CD4-positive, alpha-beta T cell treated with Interferon gamma for 1 hour (primary cell): Measurements from ENCODE around the gene ZNF280D.

Experiments
- DNase-seq: peaks from one replicate; pipeline ENCODE4 v3.0.0-alpha.2; 2020

ZNF280D gene

DNA sequence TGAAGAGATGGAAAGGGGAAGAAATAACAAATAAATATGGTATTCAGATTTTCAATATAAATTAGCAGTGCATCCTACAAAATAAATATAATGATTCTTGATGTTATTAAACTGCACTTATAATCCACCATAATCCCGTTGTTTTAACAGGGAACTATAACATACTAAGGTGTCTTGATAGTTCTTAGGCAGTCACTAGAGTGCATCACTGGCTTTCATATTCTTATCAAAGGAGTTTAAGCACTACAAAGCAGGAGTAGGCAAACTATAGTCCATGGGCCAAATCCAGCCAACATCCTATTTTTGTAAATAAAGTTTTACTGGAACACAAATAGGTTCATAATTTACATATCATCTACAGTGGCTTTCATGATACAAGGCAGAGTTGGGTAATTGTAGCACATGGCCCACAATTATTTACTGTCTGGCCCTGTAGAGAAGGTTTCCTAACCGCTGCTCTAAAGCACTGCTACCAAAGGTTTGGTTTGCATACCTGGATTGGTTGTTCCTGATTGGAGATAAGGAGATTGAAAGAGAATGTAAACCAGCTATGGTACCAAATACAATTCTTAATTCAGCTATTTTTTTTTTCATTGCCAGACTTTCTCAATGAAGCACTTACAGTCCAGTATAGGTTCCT is 104.3 kb downstream of the ZNF280D start:
- no peak for DNase-seq

DNA sequence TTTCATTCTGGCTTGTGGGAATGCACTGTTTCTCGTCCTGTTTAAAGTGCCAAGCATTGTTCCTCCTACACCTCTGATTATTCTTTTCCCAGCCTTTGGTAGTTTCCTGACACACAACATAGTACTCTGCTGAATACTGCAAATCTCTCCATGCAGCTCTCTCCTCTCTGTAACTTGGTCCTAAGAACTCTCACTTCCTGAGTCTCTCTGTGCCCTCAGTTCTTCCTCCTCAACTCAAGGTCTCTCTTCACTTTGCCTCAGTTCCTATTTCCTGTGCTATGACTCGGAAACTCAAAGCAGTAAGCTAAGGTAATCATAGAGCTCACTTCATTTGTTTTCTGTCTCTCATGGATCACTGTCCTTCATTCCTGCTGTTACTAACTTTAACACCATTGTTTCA is 113.4 kb downstream of the ZNF280D start:
- no peak for DNase-seq

DNA sequence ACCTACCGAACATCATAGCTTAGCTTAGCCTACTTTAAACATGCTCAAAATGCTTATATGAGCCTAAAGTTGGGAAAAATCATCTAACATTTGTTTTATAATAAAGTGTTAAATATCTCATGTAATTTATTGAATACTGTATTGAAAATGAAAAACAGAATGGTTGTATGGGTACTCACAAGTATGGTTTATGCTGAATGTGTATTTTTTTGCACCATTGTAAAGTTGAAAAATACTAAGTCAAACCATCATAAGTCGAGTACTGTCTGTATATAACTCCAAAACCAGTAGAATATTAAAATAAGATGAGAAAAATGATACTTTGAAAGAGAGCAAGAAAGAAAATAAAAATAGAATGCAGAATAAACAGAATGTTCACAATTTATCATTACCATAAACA is 115.7 kb downstream of the ZNF280D start:
- no peak for DNase-seq

DNA sequence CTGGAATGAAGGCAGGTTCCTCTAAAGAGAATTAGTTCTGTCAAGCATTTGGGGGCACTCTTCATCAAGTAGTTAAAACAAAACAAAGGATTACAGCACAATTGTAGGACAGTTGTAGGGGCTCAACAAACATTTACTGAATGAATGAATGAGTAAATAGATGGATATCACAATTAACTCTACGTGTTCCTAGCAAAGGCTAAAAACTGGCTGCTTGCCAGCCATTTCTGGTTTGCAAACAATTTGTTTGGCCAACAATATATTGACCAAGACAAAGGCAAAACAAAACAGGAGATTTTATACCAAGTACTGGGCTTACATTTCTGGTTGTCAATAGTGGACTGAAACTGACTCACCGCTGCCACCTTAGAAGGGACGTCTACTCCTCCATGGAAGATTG is 116.8 kb downstream of the ZNF280D start:
- no peak for DNase-seq

DNA sequence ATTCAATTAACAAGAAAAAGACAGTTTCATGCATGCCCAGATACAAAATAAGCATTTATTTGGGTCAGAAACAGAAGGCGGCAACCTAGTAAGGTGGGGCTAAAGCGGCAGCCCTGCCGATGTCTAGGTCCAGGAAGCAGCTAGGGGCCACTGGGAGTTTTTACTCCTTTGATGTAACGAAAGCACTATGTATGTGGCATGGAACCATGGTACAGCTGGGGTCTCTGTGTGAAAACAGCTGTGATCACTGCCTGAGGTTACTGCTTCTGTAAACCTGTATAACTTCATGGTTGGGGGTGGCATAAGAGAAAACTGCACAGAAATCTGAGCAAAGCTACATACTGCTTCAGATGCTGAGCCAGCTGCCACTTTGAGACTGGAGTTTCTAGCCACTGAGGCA is 119.5 kb downstream of the ZNF280D start:
- no peak for DNase-seq

DNA sequence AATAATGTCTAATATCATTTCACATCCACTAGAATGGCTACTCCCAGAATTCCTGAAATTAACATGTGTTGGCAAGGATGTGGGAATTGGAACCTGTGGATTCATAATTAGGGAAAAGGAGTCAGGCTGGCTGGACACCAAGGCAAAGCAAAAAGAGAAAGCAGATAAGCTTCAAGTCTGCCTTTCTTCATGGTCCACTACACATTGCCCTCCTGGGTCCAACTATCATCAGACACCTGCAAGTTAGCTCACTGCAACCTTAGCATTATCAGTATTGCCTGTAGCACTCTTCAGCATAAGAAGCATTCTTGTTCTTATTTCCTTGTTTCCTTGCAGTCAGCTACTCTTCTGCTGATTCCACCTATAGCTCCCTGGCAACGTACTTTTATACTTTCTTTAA is 124.3 kb downstream of the ZNF280D start:
- DNase-seq: no peak

DNA sequence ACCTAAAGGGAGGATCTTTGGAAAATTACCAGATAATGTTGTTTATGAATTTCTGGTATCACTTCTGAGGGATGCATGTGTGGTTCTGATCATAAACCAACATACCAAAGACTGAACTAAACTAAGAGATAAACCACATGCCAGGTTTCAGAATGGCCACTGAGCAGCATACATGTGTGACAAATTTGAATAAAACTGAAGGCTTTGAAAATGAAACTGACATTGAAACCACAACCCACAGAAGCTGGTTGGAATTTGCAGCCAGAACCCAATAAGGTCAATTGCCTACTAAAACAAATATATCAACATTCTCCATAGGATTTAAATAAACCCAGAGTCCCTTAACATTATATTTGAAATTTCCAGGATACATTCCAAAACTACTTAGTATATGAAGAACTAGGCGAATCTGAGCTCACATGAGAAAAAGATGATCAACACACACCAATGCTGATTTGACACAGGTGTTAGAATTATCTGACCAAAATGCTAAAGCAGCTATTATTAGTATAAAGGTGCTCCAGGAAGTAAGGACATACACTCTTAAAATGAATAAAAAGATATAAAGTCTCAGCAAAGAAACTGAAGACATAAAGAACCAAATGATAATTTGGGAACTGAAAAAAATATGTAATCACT is 125.0 kb downstream of the ZNF280D start:
- no peak for DNase-seq

DNA sequence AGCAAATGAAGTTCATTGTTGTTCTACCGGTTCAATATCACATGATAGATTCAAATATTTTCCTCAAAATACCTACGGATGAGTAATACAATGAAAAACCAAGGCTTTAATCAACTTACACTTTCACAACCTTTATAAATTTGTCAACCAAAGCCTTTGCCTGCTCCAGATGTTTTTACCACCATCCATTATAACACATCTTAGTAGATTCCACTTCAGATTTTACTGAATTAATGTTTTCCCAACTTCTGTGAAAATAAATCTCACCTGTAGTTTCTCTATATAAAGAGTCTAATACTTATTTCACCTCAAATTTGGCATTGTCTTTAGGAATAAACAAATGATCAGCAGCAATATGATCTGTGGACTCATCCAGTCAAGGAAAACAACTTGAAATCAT is 131.1 kb downstream of the ZNF280D start:
- DNase-seq: no peak

DNA sequence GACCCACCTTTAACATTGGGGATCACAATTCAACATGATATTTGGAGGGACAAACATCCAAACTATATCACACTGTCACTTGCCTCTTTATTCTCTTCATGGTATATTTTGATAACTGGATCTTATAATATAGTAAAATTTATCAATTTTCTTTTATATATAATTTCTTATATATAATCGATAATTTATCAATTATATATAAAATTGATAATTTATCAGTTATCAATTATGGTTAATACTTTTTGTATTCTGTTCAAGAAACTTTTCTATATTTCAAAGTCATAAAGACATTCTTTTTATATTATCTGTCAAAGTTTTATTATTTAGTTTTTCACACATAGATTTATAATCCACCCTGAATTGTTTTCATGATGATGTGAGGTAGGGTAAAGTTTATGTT is 132.9 kb downstream of the ZNF280D start:
- DNase-seq: no peak

DNA sequence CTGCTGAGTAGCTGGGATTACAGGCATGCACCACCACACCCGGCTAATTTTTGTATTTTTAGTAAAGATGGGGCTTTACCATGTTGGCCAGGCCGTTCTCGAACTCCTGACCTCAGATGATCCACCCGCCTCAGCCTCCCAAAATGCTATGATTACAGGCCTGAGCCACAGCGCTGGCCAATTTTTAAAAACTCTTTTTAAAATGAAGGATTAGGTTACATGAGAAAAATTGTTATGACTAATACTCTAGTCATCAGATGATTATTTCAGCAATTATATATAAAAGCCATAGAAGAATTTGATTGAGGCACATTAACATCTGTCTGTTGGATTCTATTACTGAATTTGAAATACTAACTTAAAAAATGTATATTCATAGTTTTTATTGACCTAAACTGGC is 134.3 kb downstream of the ZNF280D start:
- no peak for DNase-seq

DNA sequence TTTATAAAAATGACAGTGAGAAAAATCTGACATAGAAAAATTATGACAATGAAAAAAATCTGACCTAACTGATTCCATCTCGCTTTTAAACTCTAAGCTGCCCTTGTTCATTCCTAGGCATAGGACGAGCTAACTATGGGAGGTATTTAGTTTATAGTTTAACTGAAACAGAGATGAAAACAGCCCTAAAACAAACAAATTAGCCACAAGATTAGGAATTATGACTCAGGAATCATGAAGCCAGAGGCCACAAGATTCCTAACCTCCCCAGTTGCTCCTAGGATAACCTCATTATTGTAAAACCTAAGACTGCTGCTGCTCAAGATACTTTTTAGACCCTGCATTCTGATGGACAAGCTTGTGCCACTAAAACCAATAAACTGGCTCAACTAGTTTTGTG is 145.6 kb downstream of the ZNF280D start:
- DNase-seq: no peak

DNA sequence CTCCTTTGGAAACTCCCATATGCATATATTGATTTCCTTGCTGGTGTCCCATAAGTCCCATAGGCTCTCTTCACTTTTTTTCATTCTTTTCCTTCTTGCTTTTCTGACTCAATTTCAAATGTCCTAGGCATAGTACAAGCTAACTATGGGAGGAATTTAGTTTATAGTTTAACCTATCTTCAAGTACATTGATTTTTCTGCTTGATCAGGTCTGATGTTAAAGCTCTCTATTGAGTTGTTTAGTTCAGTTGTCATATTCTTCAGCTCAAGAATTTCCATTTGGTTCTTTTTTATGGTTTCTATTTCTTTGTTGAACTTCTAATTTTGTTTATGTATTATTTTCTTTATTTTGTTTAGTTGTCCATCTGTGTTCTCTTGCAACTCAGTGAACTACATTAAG is 147.1 kb downstream of the ZNF280D start:
- DNase-seq: no peak

DNA sequence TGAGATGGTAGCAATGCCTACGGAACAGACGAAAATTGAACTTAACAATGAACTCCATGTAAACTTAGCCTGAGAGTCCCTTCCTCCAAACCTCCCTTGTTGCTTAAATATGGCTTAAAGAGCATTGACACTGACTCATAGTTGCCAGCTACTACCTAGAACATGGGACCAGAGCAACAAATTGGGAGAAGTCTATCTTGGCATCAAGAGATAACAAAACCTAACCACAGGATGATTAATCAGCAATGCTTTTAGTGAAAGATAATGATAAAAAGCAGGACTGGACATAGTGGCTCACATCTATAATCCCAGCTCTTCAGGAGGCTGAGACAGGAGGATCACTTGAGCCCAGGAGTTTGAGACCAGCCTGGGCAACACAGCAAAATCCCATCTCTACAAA is 150.5 kb downstream of the ZNF280D start:
- no peak for DNase-seq
